GM19025 (cell line): ENCODE results near the gene STAC2.
A peak's percentile ranks its signal among the peaks of the same experiment; 100 is the strongest.
"Not testable (repeated sequence)": the region's sequence is repeated elsewhere in the genome, so short reads cannot be mapped to it uniquely, and the experiment has no call there.

Experiments
- ATAC-seq: cut with Tn5 transposase; IDR thresholded peaks from one replicate; pipeline ENCODE4 v1.9.1; 2021; ENCODE audit warnings: mild to moderate bottlenecking, low read depth, moderate library complexity; ENCODE audit not compliant: unreplicated experiment

Gene STAC2

DNA sequence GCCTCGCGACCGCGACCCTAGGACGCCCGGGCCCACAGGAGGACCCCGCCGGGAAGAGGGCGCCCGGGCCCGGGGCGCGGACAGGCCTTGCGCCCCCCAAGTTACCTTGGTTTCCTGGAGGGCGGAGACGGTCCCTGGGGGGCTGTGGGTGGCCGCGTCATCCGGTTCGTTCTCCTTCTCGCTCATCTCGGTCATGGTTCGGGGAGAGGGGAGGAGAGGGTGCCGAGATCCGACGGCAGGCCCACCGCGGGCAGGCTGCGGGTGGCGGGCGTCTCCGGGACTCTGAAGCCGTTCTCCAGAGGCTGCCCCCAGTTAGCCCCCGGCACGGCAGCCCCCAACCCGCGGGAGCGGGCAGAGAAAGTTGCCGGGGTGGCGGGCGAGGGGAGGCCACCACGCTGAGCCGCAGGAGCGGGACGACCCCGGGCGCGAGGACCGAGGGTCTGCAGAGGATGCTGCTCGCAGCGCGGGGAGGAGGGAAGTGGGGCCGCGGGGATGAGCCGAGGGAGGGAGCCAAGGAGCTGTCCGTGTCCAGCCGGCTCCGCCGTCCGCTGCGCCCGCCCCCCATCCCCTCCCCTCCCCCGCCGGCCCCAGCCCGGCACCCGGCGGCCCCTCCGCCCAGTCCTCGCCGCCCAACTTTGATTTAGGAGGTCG, at the start of gene STAC2:
TSS of gene STAC2 (minus strand) at position 638 of the 651 bp plus-strand sequence. CDS start at position 195, 443 bp downstream.
- no peak for ATAC-seq

GRCh38 chr17:39271546-39271945, 45.8 kb upstream of the STAC2 start:
- ATAC-seq: no peak

DNA sequence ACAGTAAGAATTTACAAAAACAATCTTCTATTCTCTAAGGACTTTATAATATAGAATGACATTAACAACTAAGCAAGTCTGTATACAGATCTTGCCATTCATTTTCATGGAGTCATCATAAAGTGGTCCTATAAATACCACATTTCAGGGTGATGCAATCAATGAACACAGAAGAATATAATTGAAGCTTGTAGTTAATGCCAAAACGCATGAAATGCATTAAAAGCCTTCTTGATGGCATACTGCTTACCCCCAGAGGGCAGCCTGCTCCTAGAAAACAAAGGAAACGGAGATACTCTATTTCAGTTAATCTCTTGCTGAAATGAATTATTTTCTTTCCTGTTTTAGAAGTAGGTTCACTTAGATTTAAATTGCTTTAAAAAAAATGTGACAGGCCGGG, 45.2 kb upstream of the STAC2 start:
- ATAC-seq: no peak

GRCh38 chr17:39264119-39264518, 38.4 kb upstream of the STAC2 start:
- ATAC-seq: no peak

DNA sequence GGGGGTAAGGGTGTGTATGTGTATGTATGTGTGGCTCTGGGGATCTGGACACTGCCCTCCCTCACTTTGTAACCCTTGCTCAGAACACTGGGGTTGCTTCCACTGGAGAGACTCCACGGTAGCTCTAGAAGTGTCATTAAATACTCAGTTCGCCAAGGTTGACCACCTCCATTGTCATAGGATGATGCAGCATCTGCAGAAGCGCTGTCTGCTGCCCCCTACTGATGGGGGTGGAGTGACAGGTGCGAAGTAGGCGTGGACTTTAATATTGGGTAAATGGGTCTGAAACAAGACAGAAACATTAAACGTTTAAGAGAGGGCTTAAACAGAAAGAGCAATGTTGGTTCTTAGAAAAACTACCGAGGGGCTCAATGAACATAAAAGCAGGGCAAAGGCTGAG, 35.5 kb upstream of the STAC2 start:
- ATAC-seq: no peak

DNA sequence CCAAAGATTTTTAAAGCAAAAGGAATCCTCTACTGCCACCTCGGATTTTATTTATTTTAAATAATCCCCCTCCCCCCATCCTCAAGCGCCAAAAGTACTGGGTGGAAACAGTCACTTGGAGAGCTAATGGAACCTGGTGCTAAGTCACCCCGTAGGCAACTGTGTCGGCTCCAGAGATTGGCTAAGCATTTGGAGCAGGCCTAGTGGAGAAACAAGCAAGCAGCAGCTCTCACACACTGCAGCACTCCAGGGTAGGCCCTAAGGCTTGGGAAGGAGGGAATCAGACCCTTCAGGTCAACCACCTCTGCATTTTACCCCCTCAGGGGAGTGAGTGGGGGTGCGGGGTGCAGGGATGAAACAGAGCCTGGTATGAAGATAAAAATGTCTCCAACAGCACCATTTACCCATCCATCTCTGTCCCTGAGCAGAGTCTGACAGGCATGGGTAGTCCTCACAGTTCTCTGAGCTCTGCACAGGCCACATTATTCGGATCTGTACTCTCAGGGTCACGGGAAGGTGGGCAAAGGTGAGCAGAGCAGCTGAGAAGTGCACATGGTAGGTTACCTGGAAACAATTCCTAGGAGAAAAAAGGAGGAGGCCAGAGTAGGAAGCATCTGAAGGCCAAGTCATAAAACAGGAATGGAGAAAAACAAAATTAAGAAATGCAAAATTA, 27.2 kb upstream of the STAC2 start:
- ATAC-seq: no peak

DNA sequence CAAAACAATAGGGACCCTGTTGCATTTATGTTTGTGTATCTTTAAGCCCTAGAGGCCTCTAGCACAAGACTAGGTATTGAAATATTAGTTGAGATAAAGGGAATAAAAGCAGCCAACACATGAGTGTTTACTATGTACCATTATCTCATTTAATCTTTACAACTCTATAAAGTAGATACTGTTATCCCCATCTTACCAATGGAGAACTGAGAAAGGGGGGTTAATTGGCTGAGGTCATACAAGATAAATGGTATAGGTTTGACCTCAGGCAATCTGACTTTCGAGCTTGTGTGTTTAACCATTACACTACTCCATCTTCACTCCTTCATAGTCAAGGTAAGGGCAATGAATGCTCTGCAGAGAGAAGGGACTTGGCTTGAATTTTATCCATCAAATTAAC, 26.3 kb upstream of the STAC2 start:
- ATAC-seq: no peak

- ATAC-seq: not testable (repeated sequence)
Observed at GRCh38 chr17:39250076-39250475, 24.3 kb upstream of the STAC2 start.

DNA sequence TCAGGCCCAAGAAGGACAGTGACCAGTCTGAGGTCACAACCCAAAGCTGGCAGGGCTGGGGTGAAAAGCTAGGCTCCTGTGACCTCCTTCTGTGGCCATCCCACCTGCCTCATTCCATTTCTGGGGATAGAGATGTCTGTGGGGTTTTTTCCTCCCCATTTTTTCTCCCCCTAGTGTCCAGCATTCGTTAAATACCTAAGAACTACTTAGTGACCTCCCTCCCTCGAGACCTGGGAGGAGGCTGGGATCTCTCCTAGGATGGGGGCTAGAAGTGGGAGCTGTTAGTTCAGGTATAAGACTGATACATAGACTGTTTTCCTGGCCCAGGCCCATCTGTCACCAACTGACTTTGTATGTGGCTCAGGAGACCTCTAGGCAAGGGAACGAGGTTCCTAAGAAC, 20.5 kb upstream of the STAC2 start:
- no peak for ATAC-seq

DNA sequence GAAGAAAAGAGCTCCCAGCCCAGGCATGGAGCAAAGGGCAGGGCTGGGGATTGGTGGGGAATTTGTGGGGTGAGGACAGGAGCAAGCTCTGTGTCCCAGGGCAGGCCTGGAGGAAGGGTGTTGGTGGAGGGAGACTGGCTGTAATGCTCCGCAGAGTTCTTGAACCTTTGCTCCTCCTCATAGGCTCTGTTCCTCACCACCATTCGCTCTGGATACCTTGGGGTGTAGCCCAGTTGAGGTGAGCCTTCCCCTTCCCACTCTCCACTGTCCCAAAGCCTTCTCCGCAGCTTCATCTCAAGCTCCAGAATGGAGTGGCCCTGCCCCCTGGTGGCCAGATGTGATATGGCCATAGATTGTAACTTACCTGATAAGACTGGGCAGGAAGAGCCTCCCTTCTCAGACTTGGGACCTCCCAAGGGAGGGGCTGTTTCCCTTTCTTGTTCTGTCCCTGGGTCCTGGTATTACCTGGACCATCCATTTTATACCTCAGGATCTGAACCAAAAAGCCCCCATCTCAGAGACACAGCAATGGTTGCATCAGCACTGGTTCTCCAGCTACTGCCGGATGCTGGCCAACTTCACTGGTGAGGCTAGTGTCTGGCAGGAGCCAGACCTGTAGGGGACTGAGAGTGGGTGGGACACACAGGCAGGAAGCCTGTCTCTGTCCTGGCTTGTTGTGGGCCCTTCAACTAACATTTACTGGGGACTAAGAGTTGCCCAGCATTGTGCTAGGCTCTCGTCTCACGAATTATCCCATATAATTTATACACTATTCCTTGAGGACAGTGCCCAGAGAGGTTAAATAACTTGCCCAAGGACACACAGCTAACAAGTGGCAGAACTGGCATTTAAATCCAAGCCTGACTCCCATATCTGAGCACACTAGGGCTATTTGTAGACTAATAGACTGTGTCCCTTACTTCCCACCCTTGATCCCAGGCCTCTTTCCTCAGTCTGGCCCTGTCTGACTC, 19.1 kb upstream of the STAC2 start:
- ATAC-seq: peak; percentile 57

DNA sequence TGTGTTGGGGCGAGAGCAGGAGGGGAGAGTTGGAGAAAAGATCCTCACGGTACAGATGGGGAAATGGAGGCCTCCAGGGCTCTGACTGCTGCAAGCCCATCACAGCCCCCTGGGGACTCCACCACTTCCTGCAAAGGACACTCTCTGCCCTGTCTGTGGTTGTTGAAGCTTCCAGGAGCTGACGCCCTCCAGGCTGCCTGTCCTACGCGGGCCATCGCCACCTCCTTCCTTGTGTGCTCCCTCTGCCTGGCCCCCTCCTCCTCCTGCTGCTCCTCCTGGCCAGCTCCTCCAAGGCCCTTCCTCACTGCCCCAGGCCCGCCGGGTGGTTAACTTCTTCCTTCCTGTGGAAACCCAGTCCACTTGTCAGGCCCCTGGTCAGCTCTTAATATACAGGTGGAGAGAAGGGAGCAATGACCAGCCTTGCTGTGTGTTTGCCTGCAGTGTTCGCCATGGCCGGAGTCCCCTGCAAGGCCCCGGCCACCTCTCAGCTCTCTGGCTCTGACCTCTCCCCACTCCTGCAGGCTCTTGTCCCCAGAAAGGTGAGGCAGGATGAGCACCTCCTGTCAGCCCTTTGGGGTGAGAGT, 18.4 kb upstream of the STAC2 start:
- no peak for ATAC-seq

- no peak for ATAC-seq
Observed at GRCh38 chr17:39243155-39243554, 17.4 kb upstream of the STAC2 start.

DNA sequence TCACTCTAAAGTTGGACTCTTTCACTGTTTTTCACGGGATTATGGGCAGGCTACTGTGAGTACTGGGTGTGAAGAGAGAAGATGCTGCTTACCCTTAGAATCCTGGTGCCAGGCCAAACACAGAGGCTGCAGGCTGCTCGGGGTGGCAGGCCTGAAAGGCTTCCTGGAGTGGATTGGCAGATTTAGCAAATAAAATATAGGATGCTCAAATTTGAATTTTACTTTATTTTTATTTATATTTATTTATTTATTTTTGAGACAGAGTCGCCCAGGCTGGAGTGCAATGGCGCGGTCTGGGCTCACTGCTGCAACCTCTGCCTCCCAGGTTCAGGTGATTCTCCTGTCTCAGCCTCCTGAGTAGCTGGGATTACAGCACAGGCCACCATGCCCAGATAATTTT, 14.9 kb upstream of the STAC2 start:
- ATAC-seq: no peak

- no peak for ATAC-seq
Observed at GRCh38 chr17:39239640-39240314, 14.0 kb upstream of the STAC2 start.

DNA sequence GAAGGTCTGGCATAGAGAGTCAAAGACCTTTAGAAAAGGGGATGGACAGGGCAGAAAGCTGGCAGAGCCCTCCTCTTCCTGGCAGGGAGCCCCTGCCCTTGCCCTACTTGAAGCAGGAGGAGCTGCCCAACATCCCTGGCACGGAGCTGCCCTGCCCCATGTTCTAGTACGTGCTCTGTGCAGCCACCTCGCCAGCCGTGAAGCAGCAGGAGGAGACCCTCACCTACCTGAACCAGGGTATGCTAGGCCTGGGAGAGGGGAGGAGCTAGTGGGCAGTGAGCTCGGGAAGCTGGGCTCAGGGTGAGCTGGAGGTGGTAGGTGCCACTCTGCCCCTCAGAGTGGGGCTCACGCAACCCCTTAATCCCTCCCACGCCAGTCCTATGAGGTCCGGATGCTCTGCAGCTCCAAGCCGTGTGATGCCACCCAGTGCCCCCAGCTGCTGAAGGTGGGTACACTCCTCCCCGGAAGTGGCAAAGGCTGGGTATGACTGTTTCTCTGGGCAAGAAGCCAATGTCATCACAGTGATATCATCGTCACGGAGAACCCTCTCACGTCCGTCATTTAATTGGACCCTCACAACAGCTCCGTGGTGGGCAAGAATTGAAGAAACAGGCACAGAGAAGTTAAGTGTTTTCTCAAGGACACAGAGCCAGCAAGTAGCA, 12.7 kb upstream of the STAC2 start:
- ATAC-seq: no peak

DNA sequence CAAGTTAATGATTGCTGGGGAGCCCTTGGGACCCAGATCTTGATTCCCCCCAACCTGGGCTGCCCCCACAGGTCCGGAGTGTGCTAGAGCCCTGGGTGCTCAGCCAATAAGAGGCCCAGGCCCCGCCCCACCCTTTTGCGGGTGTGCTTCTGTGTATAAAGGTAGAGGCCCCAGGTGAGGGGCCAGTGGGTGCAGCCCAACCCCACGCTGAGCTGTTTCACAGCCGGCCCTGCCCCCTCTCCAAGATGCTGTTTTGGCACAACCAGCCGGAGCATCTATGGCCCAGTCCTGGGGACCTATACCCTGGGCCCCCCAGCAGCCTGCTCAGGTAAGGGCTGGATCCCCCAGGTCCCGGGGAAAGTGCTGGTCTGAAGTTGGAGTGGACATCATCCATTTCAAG, 11.8 kb upstream of the STAC2 start:
- no peak for ATAC-seq

- ATAC-seq: no peak
Observed at GRCh38 chr17:39236981-39237441, 11.3 kb upstream of the STAC2 start.

GRCh38 chr17:39236450-39236927, 10.7 kb upstream of the STAC2 start:
- no peak for ATAC-seq
